NCI-H82 treated with DMSO at 0.1 percent for 48 hours (cell line): Measurements from ENCODE around the gene MYT1.

Experiments used
- DNase-seq: peaks from one replicate; lab custom pipeline; 2025; ENCODE audit not compliant: unreplicated experiment; lab: John Stamatoyannopoulos, UW

The MYT1 gene

DNA sequence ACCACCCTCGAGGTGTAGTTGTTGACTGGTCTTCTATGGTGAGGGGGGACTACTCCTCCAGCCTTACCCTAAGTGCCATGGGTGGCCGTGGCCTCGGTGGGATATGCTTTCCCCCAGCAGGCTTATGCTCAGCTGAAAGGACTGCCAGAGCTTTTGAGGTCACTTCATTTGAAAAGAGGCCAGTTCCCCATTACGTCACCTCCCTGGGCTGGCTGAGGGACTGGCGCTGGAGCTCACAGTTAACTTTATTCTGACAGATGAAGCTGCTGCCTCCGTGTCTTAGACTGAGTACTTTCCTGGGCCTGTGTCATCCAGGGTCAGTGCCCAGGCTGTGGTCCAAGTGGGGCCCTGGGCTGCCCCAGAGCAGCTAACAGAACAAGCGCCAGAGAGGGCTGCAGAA is 48.5 kb downstream of the MYT1 start:
- no peak for DNase-seq

- DNase-seq: no peak
These were observed 49.9 kb downstream of the MYT1 start for GRCh38 chr20:64214113-64214512.

GRCh38 chr20:64214952-64215351 is 50.7 kb downstream of the MYT1 start:
- no peak for DNase-seq

- no peak for DNase-seq
These were observed 51.8 kb downstream of the MYT1 start for GRCh38 chr20:64216036-64216435.

DNA sequence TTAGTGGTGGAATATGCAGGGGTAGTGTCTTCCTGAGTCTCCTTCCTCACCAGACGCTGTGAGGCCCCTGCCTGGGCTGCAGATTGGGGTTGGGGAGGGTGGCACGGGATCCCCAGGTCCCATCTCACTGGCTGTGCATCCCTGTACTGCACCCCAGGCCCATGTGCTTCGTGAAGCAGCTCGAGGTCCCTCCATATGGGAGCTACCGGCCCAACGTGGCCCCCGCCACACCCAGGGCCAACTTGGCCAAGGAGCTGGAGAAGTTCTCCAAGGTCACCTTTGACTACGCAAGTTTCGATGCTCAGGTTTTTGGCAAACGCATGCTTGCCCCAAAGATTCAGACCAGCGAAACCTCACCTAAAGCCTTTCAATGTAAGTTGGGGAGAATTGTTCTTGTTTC is 52.7 kb downstream of the MYT1 start:
- DNase-seq: no peak

DNA sequence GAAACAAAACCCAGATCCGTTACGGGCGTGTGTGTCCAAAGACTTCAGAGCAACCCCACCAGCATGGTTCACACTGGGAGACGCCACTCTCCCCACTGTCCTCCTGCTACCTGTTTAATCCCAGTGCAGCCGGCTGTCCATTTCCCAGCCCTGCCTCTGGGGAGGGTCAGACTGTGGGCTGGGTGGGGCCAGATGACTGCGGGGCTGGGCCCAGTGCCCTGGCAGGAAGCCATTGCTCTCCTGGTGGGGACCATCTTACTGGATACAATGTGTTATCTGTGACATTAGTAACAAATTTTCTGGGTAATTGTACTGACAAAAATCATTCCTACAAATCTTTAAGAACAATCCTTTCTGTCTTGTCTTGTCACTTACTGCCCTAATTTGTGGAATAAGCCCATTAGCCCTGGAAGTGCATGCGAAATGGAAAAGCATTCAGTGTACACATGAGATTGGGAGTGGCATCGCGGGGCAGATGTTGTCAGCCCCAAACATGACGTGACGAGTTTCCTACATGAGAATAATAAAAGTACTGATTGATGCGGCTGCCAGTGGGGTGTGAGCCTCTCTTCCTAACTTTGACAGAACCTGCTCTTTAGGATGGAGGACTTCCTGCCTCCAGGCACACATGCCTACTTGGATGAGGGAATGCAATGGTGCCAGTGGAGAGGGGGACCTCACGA is 53.4 kb downstream of the MYT1 start:
- DNase-seq: no peak

DNA sequence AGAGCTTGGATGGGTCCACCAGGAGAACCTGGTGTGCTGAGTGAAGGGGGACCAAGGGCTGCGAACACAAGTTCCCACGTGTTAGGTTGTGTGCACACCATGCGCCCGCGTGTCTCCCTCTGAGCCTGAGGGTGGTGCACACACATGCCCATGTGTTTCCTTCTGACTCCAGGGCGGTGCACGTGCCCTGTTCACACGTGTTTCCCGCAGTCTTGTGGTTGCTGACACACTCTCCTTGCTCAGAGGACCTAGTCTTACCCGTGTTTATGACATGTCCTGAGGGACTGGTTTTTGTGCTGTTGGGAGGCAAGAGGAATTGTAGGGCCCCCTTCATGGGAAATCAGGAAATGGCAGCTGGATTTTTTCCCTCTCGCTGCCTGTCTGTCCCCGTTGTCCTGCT is 55.0 kb downstream of the MYT1 start:
- no peak for DNase-seq

GRCh38 chr20:64219730-64220129 is 55.5 kb downstream of the MYT1 start:
- DNase-seq: no peak

DNA sequence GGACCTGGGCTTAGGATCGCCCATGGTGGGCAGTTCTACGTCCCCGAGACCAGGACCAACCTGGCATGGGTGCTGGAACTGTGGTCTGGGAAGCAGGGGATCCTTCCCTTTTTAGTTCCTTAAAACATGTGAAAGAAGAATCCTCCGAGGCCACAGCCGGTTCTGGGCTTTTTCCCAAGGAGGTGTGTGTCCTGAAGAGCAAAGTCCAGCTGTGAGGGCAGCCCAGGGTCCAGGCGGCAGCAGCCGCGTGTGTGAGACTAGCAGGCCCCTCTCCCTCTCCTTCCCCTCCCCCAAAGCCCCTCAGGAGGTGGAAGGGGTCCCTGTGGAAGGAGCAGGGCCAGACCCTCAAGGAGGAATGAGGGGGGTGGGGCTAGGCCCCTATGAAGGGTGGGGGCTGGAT is 56.2 kb downstream of the MYT1 start:
- DNase-seq: no peak

- no peak for DNase-seq
These were observed 56.8 kb downstream of the MYT1 start for GRCh38 chr20:64220891-64221527.

GRCh38 chr20:64222291-64222735 is 58.1 kb downstream of the MYT1 start:
- no peak for DNase-seq

DNA sequence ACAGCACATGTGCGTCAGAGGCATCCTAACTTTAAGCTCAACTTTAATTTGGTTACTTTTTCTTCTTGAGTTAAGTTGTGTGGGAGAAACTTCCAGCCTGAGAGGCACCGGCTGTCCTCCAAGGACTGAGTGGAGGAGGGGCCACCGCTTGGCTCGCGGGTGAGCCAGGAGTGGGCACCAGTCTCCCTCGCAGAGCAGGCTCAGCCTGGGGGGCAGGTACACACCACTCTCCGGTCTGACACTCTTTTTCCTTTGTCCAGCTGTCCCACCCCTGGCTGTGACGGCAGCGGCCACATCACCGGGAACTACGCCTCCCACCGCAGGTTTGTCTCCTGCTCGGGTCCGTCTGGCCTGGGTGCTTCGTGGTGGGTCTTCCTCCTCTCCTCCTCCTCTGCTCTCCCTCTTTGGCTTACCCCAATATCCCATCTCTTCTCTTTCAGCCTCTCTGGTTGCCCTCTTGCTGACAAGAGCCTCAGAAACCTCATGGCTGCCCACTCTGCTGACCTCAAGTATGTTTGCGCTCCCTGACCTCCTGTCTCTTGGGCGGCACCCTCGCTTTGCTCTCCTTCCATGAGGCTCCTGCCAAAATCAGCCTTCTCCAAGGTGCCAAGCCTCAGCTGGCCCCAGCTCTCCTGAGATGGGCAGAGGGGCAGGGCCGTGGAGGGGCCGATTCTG is 58.7 kb downstream of the MYT1 start:
- no peak for DNase-seq

- DNase-seq: no peak
These were observed 59.3 kb downstream of the MYT1 start for GRCh38 chr20:64223526-64224067.

DNA sequence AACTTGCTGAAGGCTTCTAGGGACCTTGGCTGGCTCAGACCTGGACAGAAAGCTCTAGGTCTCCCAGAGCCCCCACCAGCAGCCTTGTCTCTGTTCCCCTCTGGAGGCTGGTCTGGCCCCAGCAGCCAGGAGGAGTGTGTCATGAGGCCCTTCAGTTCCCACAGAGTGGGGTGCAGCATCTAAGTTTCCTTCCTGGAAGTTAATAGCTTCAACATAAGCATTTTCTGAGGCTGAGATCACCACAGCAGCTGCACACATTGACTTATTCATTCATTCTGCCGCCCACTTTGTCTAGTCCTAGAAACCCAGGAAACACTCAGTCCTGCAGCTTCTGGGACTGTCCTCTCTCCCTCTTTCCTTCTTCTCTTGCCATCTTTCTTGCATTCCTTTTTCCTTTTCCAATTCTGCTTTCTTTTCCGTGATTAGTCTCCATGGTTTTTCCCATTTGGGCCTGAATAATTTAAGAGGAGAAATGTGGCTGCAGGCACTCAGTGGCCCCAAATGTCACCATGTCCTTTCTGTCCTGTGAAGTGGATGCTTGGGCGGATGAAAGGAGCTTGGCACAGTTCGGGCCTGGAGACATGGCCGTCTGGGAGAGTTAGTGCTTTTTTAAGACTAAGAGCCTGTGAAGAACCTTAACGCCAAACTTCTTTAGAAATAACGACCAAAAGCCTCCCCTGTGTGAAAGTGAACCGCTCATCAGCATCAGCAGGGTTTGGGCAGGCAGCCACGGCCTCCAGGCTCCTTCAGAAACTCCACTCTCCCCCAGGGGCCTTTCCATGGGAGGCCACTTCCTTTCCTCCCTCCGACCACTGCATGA is 60.3 kb downstream of the MYT1 start:
- DNase-seq: no peak

GRCh38 chr20:64225171-64225595 is 60.9 kb downstream of the MYT1 start:
- DNase-seq: no peak

DNA sequence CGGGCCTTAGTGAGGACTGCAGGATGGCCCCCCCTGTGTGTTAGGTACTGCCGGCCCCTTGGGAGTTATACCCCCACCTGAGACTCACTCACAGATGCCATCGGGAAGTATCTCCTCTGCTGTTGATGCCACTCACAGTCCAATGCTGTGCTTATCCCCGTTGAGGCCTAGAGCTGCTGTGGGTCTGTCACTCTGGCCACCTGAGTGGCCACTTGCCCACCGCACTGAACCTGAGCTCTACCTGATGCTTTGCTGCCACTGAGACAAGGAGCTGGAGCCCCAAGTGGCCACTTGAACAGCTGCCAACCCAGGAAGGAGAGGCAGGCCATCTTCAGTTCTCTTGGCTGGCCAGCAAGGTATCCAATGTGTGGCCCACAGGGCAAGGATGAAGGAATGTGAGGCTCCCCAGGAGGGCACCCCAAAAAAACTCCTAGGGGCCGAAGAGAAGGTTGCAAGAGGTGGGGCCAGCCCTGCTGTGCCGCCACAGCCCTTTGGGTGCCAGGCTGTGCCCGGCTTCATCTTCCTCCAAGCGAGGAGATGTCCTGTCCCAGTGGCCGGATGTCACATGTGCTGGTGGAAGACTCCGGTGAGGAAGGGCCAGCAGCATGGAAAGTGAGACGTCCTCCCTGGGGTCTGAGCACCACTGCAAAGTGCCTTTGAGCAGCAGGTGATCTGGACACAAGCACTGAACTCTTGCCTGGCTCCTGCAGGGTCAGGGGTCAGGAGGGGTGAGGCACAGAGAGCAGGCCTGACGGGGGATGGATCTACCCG is 61.8 kb downstream of the MYT1 start:
- DNase-seq: no peak

DNA sequence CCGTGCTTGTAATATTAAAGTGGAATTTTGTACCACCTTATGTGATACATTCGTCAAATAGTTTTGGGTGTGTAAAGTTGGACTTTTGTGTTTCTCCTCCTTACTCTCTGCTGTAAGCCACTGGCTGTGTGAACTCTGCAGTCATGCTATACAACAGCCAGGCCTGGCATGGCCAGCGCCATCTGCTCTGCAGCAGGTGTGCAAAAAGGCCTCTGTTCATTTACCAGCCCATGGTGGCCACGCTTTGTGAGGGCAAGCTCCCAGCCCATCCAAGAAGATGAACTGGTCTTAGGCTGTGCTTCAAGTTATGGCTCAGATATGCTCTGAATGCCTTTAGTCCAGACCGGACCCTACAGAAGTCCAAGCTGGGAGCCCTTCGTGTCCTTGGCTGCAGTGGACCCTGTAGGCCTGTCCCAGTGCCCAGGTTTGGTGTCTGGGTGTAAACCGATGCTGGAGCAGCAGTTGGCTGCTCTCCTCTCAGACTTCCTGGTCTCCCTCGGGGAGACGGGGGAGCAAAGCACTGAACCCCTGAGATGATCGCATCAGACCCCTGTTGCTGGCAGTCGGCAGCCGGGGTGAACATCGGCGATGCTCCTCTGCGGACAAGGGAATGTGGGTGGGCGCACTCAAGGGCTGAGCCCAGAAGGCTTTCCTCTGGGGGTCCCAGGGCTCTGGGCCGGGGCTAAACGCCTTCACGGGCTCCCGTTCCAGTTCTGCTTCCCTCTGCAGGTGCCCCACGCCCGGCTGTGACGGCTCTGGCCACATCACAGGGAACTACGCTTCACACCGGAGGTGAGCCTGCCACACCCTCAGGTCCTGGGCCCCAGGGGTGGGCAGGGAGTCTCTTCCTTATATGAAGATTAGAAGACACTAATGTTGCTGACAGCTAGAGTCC is 62.7 kb downstream of the MYT1 start:
- DNase-seq: no peak

- DNase-seq: no peak
These were observed 63.9 kb downstream of the MYT1 start for GRCh38 chr20:64228086-64228653.
